Body of pancreas (tissue), 4 donors: ENCODE measurements around the gene ATG3. TPM values are rescaled to one million over a fixed set of nuclear protein-coding genes. Genes with fewer than 3 reads are reported as not detected.
"Not testable (repeated sequence)": the region's sequence is repeated elsewhere in the genome, so short reads cannot be mapped to it uniquely, and the experiment has no call there.

Experiments used
- ATAC-seq: fragments of 150-250 bp; one replicate; pipeline ENCODE4 v1.9.1; 2016
- DNase-seq, 4 donors: peaks; one replicate each; pipeline ENCODE4 v3.0.0-alpha.2; 2019
- H3K27ac ChIP-seq, 4 donors: fragments of 200-600 bp; sonication (generic); 1 replicate in 3 of 4; 2 replicates in 1 of 4; pipeline versions ENCODE4 v1.5.1 to v1.6.1; 2016 to 2019; ENCODE audit warnings: mild to moderate bottlenecking in 1 of 4, mixed read lengths in 1 of 4, moderate library complexity in 1 of 4
- H3K27me3 ChIP-seq, 2 donors: fragments of 200-600 bp; sonication (generic); one replicate each; pipeline ENCODE4 v1.6.0; 2016; ENCODE audit warnings: mild to moderate bottlenecking in 1 of 2
- H3K36me3 ChIP-seq, 2 donors: fragments of 200-600 bp; sonication (generic); replicated peaks in 1 of 2; 2 replicates each; pipeline ENCODE4 v1.5.1; 2016; ENCODE audit warnings: low read depth in 2 of 2; ENCODE audit not compliant: insufficient read depth in 1 of 2
- H3K4me1 ChIP-seq: fragments of 200-600 bp; sonication (generic); one replicate; pipeline ENCODE4 v1.6.0; 2016
- H3K4me3 ChIP-seq, 2 donors: fragments of 200-600 bp; sonication (generic); 1 replicate in 1 of 2; 2 replicates in 1 of 2; pipeline ENCODE4 v1.5.1; 2016 to 2019
- H3K9me3 ChIP-seq, 3 donors: fragments of 200-600 bp; sonication (generic); 1 replicate in 2 of 3; 2 replicates in 1 of 3; pipeline ENCODE4 v1.5.1; 2016
- CTCF ChIP-seq, 7 experiments: fragments of 450-650 bp in 4 of 7; fragments of 200-600 bp in 3 of 7; sonication (generic) in 3 of 7; IDR thresholded peaks; one replicate each; pipeline ENCODE4 v1.5.1; 2016 to 2019; ENCODE audit warnings: antibody characterized with exemption in 7 of 7
- POLR2A ChIP-seq, 3 donors: fragments of 450-650 bp; IDR thresholded peaks; one replicate each; pipeline ENCODE4 v1.6.1; 2016; ENCODE audit warnings: antibody characterized with exemption in 3 of 3, mild to moderate bottlenecking in 2 of 3
- WGBS, 2 donors: methylation state at CpG; one replicate each; pipeline ENCODE4 v1.1.5; 2017; 5-methylcytosine and 5-hydroxymethylcytosine counted together
- intact Hi-C: fragments of 100-400 bp; cut with DNase I; formaldehyde crosslinking; loops from one replicate; pipeline ENCODE4 v1.15.1; 2023
- total RNA-seq, 2 donors: library from RNA; depleted of rRNA; stranded (reverse); fragments of >200 nt; gene quantifications; one replicate each; pipeline ENCODE4 v1.1.0, GENCODE V29; 2016

The ATG3 gene
- total RNA-seq, 2 donors from 2014 or later, result 27.8 to 41.2 TPM

DNA sequence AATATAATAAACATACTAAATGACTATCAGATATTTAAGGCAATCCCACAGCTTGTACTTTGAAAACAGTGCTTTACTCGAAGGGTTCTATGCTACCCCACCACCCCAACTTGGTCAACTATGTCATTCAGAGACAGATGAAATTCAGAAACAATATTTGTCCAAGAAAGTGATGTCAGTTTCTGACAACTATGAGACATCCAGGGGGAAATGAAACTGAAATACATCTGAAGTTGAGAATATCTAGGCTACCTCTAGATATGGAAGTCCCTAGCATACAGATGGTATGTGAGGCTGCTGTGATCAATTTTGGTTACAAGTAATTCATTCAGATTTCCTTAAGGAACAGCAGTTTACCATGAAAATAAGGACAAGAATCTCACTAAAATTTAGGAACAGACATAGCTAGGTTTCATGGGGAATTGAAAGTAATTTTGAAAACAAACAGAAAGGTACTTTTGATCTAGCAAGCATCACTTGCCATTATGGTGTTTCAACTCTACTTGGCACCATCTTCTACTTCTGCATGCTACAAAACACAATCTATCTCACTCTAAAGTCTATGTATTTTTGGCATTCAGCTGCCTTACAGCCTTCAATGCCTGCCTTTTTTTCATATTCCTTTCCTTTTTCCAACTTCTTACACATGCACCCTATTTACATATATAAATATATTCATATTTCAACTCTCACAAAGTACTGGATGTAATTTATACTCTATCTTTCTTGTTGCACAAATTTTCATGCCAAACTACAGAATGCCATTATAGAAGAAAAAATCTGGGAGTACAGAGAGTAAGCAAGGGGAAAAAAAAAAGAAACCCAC, 21.7 kb downstream of the ATG3 start:
- intact Hi-C loops, result no loop called here
- H3K27ac ChIP-seq, result no peak overlapping the region
- no peak for TF ChIP-seq POLR2A (IDR thresholded peaks at IDR 0.05)
- TF ChIP-seq CTCF (IDR thresholded peaks at IDR 0.05), result no peak
- H3K9me3 ChIP-seq, result no peaks in the 10 kb centered on the region
- WGBS, 2 donors, result 91 to 94% methylated on average over 1 of the region's 1 CpG
- H3K36me3 ChIP-seq, result peaks cover 0 to 7% of the 10 kb centered on the region in 2 donors
- no peak for DNase-seq
- no peak overlapping the region for H3K4me3 ChIP-seq
- ATAC-seq, result no peak
- H3K27me3 ChIP-seq, result no peaks in the 10 kb centered on the region
- H3K4me1 ChIP-seq, result no peaks in the 10 kb centered on the region

- Histone ChIP-seq H3K4me1 (no peaks in the 10 kb centered on the region), H3K4me3 (no peak overlapping the region), H3K27me3 (no peaks in the 10 kb centered on the region), H3K36me3 (peaks cover 0 to 21% of the 10 kb centered on the region in 2 donors), H3K27ac (no peak overlapping the region), H3K9me3 (no peaks in the 10 kb centered on the region)
- no peak for TF ChIP-seq POLR2A (IDR thresholded peaks at IDR 0.05)
- peak; percentile 10 to 52 (median 48) for TF ChIP-seq CTCF (IDR thresholded peaks at IDR 0.05)
- WGBS, 2 donors, result 6 to 10% methylated on average over 1 of the region's 1 CpG
- intact Hi-C loops, result no loop called here
- ATAC-seq (no peak), DNase-seq (no peak)
Measured at GRCh38 chr3:112531358-112531781, 30.4 kb downstream of the ATG3 start.

- Histone ChIP-seq H3K27me3 (no peaks in the 10 kb centered on the region), H3K9me3 (no peaks in the 10 kb centered on the region), H3K27ac (no peak overlapping the region), H3K4me3 (no peak overlapping the region), H3K4me1 (no peaks in the 10 kb centered on the region), H3K36me3 (peaks cover 0 to 20% of the 10 kb centered on the region in 2 donors)
- intact Hi-C loops, result no loop called here
- TF ChIP-seq CTCF (IDR thresholded peaks at IDR 0.05), result no peak
- no peak for TF ChIP-seq POLR2A (IDR thresholded peaks at IDR 0.05)
- DNase-seq (no peak), ATAC-seq (no peak)
- WGBS, 2 donors, result 84% methylated on average over 3 of the region's 3 CpGs
Measured at GRCh38 chr3:112530573-112530972, 31.2 kb downstream of the ATG3 start.

- H3K4me1 ChIP-seq, H3K27ac ChIP-seq, H3K27me3 ChIP-seq, DNase-seq, H3K9me3 ChIP-seq, H3K4me3 ChIP-seq, H3K36me3 ChIP-seq, ATAC-seq: not testable (repeated sequence)
- intact Hi-C loops, result loop anchor here (5.0 kb wide), 1 partner anchor 232 kb away; the partner anchor contains the start of gene SLC9C1
- WGBS, 2 donors, result 90 to 93% methylated on average over 6 of the region's 6 CpGs
Measured at GRCh38 chr3:112524127-112524526, 37.6 kb downstream of the ATG3 start.

GRCh38 chr3:112519424-112520001, 42.2 kb downstream of the ATG3 start:
- Histone ChIP-seq H3K4me3 (no peak overlapping the region), H3K4me1 (no peaks in the 10 kb centered on the region), H3K9me3 (no peaks in the 10 kb centered on the region), H3K36me3 (no peaks in the 10 kb centered on the region), H3K27ac (no peak overlapping the region), H3K27me3 (no peaks in the 10 kb centered on the region)
- intact Hi-C loops, result loop anchor here (5.0 kb wide), 1 partner anchor 227 kb away; the partner anchor contains the start of gene SLC9C1
- peak; percentile 78 for ATAC-seq
- TF ChIP-seq POLR2A (IDR thresholded peaks at IDR 0.05) (no peak), CTCF (IDR thresholded peaks at IDR 0.05) (peak; percentile 17 to 73 (median 63))
- WGBS, 2 donors, result 46 to 67% methylated on average over 2 of the region's 2 CpGs
- DNase-seq, result peak in 3 of 4 donors; percentile 9 to 56 (median 15)

DNA sequence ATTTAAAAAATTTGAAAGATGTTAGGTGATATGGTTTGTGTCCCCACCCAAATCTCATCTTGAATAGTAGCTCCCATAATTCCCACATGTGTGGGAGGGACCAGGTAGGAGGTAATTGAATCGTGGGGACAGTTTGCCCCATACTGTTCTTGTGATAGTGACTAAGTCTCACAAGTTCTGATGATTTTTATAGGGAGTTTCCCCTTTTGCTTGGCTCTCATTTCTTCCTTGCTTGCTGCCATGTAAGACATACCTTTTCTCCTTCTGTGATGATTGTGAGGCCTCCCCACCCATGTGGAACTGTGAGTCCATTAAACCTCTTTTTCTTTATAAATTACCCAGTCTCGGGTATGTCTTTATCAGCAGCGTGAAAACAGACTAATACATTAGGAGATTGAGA, 42.8 kb downstream of the ATG3 start:
- H3K27me3 ChIP-seq, result not testable (repeated sequence)

More for the DNA sequence above, 42.8 kb downstream of the ATG3 start:
- ATAC-seq, H3K4me3 ChIP-seq, H3K36me3 ChIP-seq, DNase-seq, H3K4me1 ChIP-seq, H3K9me3 ChIP-seq, H3K27ac ChIP-seq, intact Hi-C loops: not testable (repeated sequence)
- WGBS, 2 donors, result 38 to 47% methylated on average over 3 of the region's 3 CpGs
